H1 (cell line): ENCODE results near the gene MYCBP2. TPM values are rescaled to one million over a fixed set of nuclear protein-coding genes. Genes with fewer than 3 reads are reported as not detected.

Source experiments
- BRCA1 ChIP-seq: IDR thresholded peaks from 2 replicates; pipeline ENCODE4 v1.6.1; 2012; ENCODE audit warnings: low read depth, low read length, improper control_type of control experiment
- JUN ChIP-seq: IDR thresholded peaks from 2 replicates; pipeline ENCODE4 v1.6.1; 2011; ENCODE audit warnings: low read depth, mild to moderate bottlenecking, improper control_type of control experiment, low read length
- KDM1A ChIP-seq: fragments of 200-600, 300-600 bp; sonication (generic); IDR thresholded peaks from 2 replicates; pipeline ENCODE4 v1.7.1; 2016; ENCODE audit warnings: mild to moderate bottlenecking, low read length, borderline replicate concordance
- KDM5A ChIP-seq: fragments of 200-600 bp; IDR thresholded peaks from 2 replicates; pipeline ENCODE4 v1.7.1; 2012; ENCODE audit warnings: mild to moderate bottlenecking, low read length, inconsistent platforms, mixed read lengths
- YY1 ChIP-seq: IDR thresholded peaks from 2 replicates; pipeline ENCODE4 v1.6.1; 2011; ENCODE audit warnings: low read depth, mild to moderate bottlenecking, low read length
- polyA plus RNA-seq, 7 experiments: library from polyadenylated mRNA; depleted of rRNA in 3 of 7; stranded (reverse) in 5 of 7; unstranded in 2 of 7; fragments of >200 nt in 5 of 7; fragments of 200-250 nt in 2 of 7; gene quantifications; 1 replicate in 5 of 7; 2 replicates in 1 of 7; 4 replicates in 1 of 7; pipeline versions ENCODE4 v1.2.1 to v1.2.3, GENCODE V29; 2011 to 2013; ENCODE audit warnings: missing spikeins in 2 of 7, mixed read lengths in 2 of 7
- total RNA-seq: library from RNA; stranded (reverse); fragmentation: NEBNext Ultra II Directional; extraction: Animal tissue kit (Norgen Biotek cat#: 25700); gene quantifications from 2 replicates; pipeline ENCODE4 v1.2.1, GENCODE V29; 2021

MYCBP2 gene
- total and polyA plus RNA-seq, 2 of the 8 experiments (the other 6 are each of a cell fraction or from before 2014, with no cell fraction given): 19.0 to 52.1 TPM

DNA sequence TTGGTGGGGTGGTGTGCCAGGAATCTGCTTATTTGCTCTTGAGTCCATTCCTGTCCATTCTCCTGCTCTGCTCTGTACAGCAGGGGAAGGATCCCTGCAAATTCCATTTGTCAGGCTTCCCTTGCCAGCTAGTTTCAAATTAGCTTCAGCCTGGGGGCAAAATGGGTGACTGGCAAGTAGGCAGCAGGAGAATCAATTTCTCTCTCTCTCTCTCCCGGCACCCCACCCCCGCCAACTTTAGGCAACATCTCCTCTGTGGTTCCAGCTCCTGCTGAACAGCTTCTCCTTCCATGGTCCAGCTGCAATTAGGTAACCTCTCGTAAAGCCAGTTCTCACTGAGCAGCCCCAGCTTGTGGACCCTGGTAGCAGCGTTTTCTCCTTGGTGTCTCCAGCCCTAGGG is 6.7 kb upstream of the MYCBP2 start (continued):
- TF ChIP-seq YY1 (no peak), KDM1A (no peak), KDM5A (no peak), BRCA1 (no peak), JUN (no peak)
